Stimulated activated CD4-positive, alpha-beta T cell treated with anti-CD3 and anti-CD28 coated beads, Interleukin-15, amount 100 ng/mL, for 24 hours (primary cell): Measurements from ENCODE around the gene CCNF.
"Not testable (repeated sequence)": the region's sequence is repeated elsewhere in the genome, so short reads cannot be mapped to it uniquely, and the experiment has no call there.

Source experiments
- DNase-seq: peaks from one replicate; pipeline ENCODE4 v3.0.0-alpha.2; 2020

CCNF gene

DNA sequence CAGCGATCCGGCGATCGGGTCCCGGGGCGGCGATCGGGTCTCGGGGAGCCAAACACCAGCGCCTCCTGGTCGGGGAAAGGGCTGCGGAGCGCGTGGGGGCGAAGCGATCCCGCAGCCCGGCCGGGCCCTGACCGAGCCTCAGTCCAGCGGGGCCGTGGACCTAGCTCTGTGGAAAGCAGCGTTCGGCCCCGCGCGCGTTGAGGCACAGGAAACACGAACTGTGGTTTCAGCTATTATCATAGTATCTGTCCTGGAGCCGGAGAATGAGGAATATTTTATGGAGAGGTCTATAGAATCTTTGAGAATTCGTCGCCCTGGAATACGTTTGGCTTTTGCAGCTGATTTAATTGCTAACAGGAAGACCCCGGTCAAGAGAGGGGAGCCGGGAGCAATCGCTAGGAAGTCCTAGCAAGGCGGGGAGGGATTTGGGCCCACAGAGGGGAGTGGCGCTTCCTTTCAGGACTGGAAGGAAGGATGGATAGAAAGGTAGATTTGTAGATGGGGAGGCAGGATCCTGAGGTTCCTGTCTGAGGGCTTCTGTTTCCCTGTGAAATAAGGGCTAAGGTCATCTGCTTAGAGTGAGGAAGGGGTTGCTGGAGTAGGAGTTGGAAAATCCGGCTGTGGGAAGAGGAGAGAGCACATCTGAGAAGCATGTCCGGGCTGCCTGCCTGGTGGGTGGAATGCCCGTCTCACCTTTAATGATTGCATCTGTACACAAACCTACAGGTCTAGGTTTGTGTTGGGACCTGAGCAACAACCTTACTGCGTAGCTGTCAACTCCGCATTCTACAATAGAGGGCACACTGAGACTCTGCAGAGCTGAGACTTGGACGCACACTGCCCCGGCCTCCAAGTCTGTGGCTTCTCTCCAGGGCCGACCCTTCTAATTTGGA lies 770 bp downstream of the CCNF start:
- no peak for DNase-seq

DNA sequence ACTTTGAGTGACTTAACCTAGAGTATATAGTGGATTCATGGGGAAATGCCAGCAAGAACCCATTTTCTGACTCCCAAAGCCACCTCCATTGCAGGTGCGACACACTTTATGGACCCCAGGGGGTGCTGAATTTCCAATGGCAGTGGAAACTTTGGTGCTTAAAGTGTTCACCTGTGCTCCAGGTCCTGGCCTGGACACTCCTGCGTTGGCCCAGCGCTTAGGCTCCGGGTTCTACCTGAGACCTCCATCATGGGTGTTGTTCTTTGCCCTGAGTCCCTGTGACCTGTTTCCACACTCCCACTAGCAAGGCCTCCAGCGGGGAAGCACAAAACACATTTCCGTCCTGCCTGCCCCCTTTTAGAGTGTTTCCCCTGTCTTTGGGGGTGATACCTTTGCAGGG lies 3.0 kb downstream of the CCNF start:
- no peak for DNase-seq

DNA sequence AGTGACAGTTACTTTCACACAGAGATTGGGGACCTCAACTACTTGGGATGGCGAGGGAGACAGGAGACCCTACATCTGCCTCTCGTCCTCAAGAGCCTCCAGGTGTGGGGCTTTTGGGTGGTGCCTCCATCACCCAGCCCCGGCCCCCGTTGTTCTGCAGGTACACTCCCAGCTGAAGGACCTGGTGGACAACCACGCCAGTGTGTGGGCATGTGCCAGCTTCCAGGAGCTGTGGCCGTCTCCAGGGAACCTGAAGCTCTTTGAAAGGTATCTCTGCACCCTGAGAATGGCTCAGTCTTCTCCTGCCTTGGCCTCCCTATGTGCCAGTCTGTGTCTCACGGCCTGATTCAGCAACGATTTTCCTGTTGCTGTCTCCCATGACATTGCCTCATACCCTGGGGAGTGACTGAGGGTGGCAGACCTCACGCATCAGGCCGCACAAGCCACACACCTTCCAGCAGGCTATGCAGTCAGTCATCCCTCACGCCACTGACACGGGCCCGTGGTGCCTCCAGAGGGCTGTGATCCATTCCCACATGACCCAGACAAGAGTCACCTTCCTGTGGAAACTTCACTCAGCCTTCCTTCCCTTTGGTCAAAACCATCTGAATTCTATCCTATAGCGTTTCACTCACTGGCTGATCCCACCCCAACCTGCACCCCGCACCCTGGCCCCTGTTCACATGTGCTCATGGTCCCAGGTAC lies 3.7 kb downstream of the CCNF start:
- DNase-seq: no peak

DNA sequence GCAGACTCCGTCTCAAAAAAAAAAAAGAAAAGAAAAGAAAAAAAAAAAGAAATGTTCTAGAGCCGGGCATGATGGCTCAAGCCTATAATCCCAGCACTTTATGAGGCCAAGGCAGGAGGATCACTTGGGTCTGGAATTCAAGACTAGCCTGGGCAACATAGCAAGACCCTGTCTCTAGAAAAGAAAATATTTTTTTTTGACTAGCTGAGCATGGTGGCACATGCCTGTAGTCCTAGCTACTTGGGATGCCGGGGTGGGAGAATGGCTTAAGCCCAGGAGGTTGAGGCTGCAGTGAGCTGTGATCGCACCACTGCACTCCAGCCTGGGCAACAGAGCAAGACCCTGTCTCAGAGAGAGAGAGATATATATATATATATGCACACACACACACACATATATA lies 6.0 kb downstream of the CCNF start:
- DNase-seq: not testable (repeated sequence)

DNA sequence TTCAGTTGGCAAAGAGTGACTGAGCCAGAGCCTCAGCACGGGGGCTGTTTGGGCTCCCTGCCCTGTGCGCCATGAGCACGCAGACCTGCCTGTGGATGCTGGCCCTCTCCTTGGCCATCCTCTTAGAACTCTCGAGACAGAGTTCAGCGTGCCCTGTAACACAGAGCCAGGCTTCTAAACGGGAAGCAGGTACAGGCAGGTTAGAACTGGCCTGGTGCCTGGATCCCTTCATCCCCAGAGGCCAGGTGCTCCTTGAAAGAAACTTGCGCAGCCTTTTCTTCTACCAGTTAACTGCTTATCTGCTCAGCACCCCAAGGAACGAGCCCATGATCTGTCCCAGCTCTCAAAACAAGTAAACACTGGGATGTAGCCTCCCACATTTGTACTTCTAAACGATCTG lies 6.9 kb downstream of the CCNF start:
- DNase-seq: no peak

DNA sequence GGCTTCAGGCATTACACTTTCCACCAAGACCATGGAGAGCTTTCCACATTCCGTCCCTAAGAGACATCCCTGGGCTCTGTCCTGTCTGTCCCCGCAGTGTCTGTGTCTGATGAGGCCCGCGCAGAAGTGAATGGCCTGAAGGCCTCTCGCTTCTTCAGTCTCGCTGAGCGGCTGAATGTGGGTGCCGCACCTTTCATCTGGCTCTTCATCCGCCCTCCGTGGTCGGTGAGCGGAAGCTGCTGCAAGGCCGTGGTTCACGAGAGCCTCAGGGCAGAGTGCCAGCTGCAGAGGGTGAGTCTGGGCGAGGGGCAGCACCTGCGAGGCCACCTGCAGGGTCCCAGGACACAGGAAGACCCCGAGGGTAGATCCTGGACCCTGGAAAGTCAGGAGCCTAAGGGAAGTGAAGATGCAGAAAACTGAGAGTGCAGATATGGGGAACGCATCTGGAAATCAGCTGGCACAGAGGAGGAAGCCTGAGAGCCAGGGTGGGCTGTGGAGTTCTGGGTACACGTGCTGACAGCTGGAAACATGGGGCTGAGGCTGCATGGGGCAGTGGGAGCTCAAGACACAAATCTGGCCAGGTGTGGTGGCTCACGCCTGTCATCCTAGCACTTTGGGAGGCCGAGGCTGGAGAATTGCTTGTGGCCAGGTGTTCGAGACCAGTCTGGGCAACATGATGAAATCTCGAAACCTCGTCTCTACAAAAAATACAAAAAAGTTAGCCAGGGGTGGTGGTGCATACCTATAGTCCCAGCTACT lies 8.0 kb downstream of the CCNF start:
- DNase-seq: no peak

DNA sequence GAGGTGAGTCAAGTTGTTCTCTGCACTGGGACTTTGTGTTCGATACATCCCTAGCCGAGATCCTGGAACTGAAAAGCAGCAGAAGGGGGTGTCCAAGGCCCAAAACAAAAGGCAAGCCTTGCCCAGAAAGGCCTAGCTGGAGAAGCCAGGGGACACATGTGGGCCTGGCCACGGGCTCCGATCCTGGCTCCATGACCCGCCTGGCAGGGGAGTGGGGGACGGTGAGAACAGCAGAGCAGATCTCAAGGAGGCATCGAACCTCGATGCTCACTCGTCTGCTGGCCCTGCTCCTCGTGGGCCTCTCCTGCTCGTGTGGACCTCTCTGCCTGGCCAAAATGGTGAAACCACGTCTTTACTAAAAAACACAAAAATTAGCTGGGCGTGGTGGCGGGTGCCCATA lies 8.9 kb downstream of the CCNF start:
- no peak for DNase-seq

DNA sequence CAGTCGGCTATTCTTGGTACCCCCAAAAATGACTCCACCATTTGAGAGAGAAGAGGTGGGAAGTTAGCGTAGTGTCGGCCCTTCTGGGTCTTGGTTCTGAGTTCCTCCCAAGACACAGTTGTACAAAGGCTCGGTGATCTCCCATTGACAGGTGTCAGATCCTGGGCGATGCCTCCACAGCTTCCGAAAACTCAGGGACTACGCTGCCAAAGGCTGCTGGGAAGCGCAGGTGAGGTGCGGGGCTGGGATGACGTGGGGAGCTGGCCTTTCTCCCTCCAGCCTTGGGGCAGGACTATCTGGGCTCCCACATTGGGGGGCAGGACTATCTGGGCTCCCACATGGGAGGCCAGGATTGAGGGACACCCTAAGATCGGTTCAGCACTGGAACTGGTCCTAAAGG lies 10.4 kb downstream of the CCNF start:
- DNase-seq: no peak

DNA sequence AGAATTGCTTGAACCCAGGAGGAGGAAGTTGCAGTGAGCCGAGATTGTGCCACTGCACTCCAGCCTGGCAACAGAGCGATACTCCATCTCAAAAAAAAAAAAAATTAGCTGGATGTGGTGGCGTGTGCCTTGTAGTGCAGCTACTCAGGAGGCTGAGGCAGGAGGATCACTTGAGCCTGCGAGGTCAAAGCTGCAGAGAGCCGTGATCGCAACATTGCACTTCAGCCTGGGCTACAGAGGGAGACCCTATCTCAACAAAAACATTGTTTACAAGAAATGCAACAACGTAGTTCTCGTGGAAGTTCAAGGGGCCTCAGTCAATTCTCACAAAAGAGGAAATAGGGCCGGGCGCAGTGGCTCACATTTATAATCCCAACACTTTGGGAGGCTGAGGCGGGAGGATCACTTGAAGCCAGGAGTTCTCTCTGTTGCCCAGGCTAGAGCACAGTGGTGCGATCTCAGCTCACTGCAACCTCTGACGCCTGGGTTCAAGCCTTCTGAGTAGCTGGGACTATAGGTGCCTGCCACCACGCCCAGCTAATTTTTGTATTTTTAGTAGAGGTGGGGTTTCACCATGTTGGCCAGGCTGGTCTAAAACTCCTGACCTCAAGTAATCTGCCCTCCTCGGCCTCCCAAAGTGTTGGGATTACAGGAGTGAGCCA lies 12.0 kb downstream of the CCNF start:
- DNase-seq: not testable (repeated sequence)

DNA sequence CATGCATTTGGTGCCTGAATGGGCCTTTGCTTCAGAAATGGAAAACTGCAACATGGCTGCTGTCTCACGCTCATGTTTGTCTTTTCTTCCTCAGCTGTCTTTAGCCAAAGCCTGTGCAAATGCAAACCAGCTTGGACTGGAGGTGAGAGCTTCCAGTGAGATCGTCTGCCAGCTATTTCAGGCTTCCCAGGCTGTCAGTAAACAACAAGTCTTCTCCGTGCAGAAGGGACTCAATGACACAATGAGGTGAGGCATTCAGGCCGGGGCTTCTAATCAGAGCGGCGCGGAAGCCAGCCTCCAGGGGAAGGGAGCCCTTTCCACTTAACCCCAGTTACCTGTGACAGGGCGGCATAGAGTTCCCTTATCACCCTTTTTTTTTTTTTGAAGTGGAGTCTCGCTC lies 14.3 kb downstream of the CCNF start:
- DNase-seq: no peak

DNA sequence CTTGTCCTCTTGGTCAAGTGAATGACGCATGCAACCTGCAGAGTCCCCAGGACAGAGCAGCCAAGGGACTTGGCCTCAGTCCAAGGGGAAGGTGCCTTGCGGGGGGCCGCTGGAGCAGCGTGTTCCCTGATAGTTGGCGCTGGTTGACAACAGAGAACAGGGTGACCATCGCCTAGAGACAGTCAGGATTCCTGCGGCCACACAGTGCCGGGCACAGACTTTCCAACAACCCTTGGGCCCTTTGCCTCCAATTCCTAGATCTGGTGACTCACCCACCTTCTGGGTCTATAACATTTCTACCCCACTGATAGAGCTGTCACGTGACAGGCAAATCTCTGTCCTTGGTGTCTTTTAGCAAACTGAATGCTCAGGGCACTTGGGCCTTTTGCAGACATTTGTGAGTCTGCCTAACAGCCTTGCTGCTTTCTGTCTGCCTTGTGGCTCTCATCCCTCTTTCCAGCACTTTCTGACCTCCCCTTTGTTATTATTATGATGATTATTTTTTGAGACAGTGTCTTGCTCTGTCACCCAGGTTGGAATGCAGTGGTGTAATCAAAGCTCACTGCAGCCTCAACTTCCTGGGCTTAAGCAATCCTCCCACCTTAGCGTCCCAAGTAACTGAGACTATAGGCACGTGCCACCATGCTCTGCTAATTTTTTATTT lies 18.8 kb downstream of the CCNF start:
- DNase-seq: no peak

DNA sequence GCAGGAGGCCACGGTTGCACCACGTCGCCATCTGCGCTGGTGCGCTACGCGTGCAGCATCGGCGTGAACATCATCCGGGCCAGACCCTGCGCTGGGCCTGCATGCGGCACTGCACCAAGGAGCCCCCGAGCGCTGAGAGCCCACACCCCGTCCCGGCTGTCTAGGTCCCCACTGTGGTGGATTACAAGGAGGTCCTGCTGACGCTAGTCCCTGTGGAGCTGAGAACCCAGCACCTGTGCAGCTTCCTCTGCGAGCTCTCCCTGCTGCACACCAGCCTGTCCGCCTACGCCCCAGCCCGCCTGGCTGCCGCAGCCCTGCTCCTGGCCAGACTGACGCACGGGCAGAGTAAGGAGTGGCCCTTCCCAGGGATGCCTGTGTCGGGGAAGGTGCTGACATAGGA lies 19.9 kb downstream of the CCNF start:
- no peak for DNase-seq

DNA sequence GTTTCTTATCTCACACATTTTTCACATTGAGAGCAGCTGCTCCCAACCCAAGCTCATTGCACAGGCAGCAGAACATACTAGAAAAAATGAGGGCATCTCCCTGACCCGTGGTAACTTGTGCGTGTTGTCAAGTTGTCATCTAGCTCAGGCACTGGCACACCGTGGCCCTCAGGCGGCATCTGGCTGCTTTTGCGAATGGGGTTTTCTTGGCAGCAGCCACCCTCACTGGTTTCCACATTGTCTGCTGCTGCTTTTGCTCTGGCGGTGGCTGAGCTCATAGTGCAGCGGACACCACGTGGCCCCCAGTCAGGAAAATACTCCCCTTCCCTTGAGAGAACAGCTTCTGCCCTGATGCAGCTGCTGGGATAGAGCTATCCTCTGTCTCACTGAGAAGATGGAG lies 21.3 kb downstream of the CCNF start:
- no peak for DNase-seq

DNA sequence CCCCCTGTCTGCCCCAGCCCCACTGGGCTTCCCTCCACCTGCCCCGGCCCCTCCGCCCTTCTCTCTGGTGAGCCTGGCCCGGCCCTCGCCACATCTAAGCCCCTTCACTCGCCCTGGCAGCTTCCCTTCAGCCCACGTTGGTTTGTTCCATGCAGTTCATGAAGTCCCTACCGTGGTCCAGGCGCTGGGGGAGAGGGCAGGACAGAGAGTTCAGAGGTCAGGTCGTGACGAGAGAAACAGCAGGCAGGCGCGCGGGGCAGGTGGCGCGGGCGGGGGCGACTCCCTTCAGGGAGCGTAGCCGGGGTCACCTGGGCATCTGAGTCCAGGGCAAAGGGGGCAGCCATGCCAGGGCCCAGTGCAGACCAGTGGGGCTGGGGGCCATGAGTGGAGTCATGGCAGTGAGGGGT lies 21.7 kb downstream of the CCNF start:
- no peak for DNase-seq

DNA sequence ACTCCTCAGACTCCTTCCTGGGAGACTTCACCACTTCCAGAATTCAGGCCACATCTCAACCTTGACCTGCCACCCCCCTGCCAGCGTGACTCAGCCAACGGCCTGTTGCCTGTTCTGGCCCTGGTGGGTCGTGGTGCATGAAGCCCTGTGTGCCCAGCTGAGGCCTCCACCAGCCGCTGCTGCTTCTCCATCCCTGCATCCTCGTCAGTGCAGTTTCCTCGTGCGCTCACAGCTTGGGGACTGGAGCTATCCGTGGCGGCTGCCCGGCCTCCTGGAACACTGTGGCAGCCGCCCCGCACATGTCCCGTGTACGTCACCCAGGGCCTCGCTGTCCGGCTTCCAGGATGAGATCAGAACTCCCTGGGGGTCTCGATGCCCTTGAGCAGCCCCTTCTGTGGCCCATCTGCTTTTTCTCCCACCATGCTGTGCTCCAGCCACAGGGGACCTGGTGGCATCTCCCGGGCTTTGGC lies 22.6 kb downstream of the CCNF start:
- no peak for DNase-seq

DNA sequence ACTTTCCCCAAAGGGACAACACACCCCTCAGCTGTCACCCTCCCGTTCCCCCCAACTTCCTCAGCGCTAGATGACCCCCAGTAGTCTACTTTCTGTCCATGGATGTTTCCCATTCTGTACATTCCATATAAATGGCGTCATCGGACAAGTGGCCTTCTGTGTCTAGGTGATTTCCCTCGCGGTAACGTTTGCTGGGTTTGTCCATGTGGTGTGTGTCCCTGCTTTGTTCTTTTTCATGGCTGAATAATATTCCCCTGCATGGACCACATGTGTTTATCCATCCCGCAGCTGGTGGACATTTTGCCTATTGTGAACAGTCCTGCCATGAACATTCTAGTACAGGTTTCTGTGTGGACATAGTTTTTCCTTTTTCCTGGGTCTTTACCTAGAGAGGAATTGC lies 23.4 kb downstream of the CCNF start:
- DNase-seq: no peak

DNA sequence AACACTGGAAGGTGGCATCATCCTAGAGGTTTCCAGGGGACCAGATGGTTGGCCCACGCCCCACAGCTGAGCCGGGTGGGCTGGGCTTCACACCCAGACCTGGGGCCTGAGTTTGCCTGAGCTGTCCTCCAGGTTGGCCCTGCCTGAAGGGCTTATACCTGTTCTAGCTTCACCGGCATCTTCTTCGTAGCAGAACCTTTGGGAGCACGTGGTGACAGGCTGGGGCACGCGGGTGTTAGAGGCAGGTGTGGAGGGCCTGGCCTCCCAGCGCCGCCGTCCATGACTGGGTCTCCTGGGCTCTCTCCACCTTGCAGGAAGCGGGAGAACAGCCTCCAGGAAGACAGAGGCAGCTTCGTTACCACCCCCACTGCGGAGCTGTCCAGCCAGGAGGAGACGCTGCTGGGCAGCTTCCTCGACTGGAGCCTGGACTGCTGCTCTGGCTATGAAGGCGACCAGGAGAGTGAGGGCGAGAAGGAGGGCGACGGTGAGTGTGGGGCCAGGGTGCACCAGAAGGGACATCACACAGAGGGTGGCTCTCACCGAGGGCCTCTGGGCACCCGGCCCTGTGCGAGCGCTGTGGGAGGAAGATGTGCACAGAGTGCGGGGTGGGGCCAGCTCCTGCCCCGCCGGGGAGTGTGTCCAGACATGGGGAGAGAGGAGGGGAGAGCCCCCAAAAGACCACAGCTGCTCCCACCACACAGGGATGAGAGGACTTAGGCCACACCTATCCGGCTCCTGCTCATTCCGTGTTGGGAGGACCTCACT lies 26.0 kb downstream of the CCNF start:
- DNase-seq: no peak

DNA sequence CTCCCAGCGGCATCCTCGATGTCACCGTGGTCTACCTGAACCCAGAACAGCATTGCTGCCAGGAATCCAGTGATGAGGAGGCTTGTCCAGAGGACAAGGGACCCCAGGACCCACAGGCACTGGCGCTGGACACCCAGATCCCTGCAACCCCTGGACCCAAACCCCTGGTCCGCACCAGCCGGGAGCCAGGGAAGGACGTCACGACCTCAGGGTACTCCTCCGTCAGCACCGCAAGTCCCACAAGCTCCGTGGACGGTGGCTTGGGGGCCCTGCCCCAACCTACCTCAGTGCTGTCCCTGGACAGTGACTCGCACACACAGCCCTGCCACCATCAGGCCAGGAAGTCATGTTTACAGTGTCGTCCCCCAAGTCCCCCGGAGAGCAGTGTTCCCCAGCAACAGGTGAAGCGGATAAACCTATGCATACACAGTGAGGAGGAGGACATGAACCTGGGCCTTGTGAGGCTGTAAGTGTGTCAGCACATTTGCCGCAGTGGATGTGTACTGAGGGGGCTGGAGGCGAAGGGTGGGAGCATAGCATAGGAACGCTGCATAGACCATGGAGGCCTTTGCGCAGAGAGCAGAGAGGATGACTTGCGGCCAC lies 27.4 kb downstream of the CCNF start:
- DNase-seq: no peak

DNA sequence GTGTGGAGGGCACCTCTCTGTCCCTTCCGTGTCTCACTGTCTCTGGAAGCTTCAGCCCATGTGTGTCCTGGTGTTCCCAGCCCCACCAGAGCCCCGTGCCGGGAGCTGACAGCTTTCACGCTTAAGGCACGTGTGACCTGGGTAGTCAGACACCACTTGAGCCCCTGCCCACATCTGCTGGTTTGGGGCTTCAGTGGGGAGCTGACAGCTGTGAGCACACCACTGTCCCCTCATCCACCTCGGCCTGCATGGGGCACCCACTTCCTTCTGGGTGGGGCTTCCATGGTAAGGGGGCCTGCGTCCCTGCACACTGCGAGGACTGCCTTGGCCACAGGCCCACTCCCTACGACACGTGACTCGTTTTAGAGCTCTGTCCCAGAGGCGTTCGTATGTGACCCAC lies 28.0 kb downstream of the CCNF start:
- no peak for DNase-seq

DNA sequence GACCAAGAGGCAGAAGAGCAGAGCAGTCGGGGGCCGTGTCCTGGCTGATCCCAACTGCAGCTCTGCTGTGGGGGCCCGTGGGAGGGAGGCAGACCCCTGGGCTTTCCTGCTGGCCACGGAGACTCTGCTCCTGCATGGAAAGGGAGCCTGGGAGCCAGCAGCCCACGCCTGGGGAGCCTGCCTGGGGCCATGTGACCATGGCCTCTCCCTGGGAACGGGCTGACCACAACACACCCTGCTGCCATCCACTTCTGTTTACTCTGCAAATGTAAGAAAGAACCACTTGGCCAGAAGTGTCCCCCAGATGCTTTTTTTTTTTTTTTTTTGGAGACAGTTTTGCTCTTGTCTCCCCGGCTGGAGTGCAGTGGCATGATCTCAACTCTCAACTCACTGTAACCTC lies 28.7 kb downstream of the CCNF start:
- no peak for DNase-seq
